Spleen (tissue), 13 donors: Measurements from ENCODE around the gene MYCBP. TPM values are rescaled to one million over a fixed set of nuclear protein-coding genes. Genes with fewer than 3 reads are reported as not detected.

ENCODE experiments used
- DNase-seq: peaks from one replicate; pipeline ENCODE4 v3.0.0-alpha.2; 2020
- H3K27ac ChIP-seq, 8 donors: fragments of 200-600 bp; sonication (generic) in 7 of 8; 1 replicate in 4 of 8; 2 replicates in 4 of 8; pipeline versions ENCODE4 v1.5.0 to v1.8.0; 2016 to 2021; ENCODE audit warnings: inconsistent platforms in 4 of 8, mild to moderate bottlenecking in 4 of 8, moderate library complexity in 1 of 8
- H3K27me3 ChIP-seq, 7 donors: fragments of 200-600 bp; sonication (generic) in 6 of 7; replicated peaks in 1 of 7; 1 replicate in 4 of 7; 2 replicates in 3 of 7; pipeline versions ENCODE4 v1.5.0 to v1.8.0; 2016 to 2021; ENCODE audit warnings: inconsistent platforms in 3 of 7, mild to moderate bottlenecking in 1 of 7
- H3K36me3 ChIP-seq, 6 donors: fragments of 200-600 bp; sonication (generic) in 5 of 6; 1 replicate in 4 of 6; 2 replicates in 2 of 6; pipeline versions ENCODE4 v1.5.0 to v1.8.0; 2016 to 2021; ENCODE audit warnings: inconsistent platforms in 2 of 6
- H3K4me1 ChIP-seq, 6 donors: fragments of 200-600 bp; sonication (generic) in 5 of 6; 1 replicate in 3 of 6; 2 replicates in 3 of 6; pipeline versions ENCODE4 v1.5.0 to v1.8.0; 2016 to 2021; ENCODE audit warnings: inconsistent platforms in 3 of 6
- H3K4me3 ChIP-seq, 8 donors: fragments of 200-600 bp; sonication (generic) in 7 of 8; 1 replicate in 4 of 8; 2 replicates in 4 of 8; pipeline versions ENCODE4 v1.5.0 to v1.8.0; 2016 to 2021; ENCODE audit warnings: inconsistent platforms in 4 of 8, mild to moderate bottlenecking in 4 of 8, moderate library complexity in 2 of 8
- H3K9me3 ChIP-seq, 8 donors: fragments of 200-600 bp; sonication (generic) in 7 of 8; 1 replicate in 4 of 8; 2 replicates in 4 of 8; pipeline versions ENCODE4 v1.5.0 to v1.8.0; 2016 to 2021; ENCODE audit warnings: inconsistent platforms in 4 of 8
- POLR2A ChIP-seq, 3 donors: fragments of 450-650 bp; IDR thresholded peaks; one replicate each; pipeline ENCODE4 v1.5.1; 2017; ENCODE audit warnings: antibody characterized with exemption in 3 of 3, mild to moderate bottlenecking in 1 of 3
- POLR2AphosphoS5 ChIP-seq, 3 donors: sonication (generic); formaldehyde crosslinking; IDR thresholded peaks; one replicate each; pipeline ENCODE4 v1.5.1; 2017; ENCODE audit warnings: antibody characterized with exemption in 3 of 3
- WGBS, 5 donors: extraction: QIAGEN DNeasy Blood & Tissue Kit in 3 of 5; methylation state at CpG; one replicate each; pipeline versions ENCODE4 v1.1.5 to v1.1.7; 2013 to 2018; 5-methylcytosine and 5-hydroxymethylcytosine counted together
- intact Hi-C: fragments of 100-400 bp; cut with DNase I; formaldehyde crosslinking; loops from one replicate; pipeline ENCODE4 v1.15.0; 2023; ENCODE audit warnings: low total_unique reads
- long read RNA-seq, 2 donors: transcript quantifications; one replicate each; lab custom pipeline, GENCODE V29; 2026
- polyA plus RNA-seq, 3 donors: library from polyadenylated mRNA; stranded (reverse); fragments of 200-250 nt; gene quantifications; one replicate each; pipeline ENCODE4 v1.2.1, GENCODE V29; 2013
- total RNA-seq, 7 donors: library from RNA; depleted of rRNA in 3 of 7; stranded (reverse); fragments of >200 nt in 3 of 7; fragmentation: NEBNext Ultra II Directional in 4 of 7; extraction: Animal tissue kit (Norgen Biotek cat#: 25700) in 4 of 7; gene quantifications; one replicate each; pipeline versions ENCODE4 v1.1.0 to v1.2.1, GENCODE V29; 2016 to 2021
- TF ChIP-seq, protein P1 (sequence below), 11 experiments: fragments of 200-600 bp in 7 of 11; fragments of 450-650 bp in 4 of 11; sonication (generic) in 4 of 11; IDR thresholded peaks in 8 of 11; conservative IDR thresholded peaks in 3 of 11; 1 replicate in 7 of 11; 2 replicates in 4 of 11; pipeline versions ENCODE4 v1.4.0 to v1.8.0; 2016 to 2021; ENCODE audit warnings: antibody characterized with exemption in 11 of 11, inconsistent platforms in 4 of 11, mild to moderate bottlenecking in 1 of 11
- donor health status: healthy with polysubstance abuse.
- donor health status: DM: no; HTN: no; CAD: no; lungs with moderate emphysema.
- donor health status: DM: no; HTN: no; CAD: no.
- donor health status: Bipolar disorder and iron deficiency.
- donor health status: healthy.
- donor health status: DM: no; HTN: no; CAD: no.
- donor health status: DM: yes; HTN: yes; CAD: no.

The MYCBP gene, protein sequence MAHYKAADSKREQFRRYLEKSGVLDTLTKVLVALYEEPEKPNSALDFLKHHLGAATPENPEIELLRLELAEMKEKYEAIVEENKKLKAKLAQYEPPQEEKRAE
- total RNA-seq (10 to 100 TPM in 5 of 7 donors, 1 to 10 TPM in 2; 8.1 to 20.9 (median 14.9) TPM), polyA plus RNA-seq (10 to 100 TPM in 2 of 3 donors, 1 to 10 TPM in 1; 8.3 to 14.5 (median 11.0) TPM)
- long read RNA-seq, donor 1, transcript MYCBP-201 (5 exons, 2,818 nt), result major isoform, 16 of 19 reads
- long read RNA-seq, donor 1, partial matches to known transcripts, result 0 of 19 reads
- long read RNA-seq, donor 1, other reads (novel, unspliced or antisense), result 0 of 19 reads
- long read RNA-seq, donor 2, transcript MYCBP-201 (5 exons, 2,818 nt), result major isoform, 12 of 15 reads
- long read RNA-seq, donor 2, partial matches to known transcripts, result 0 of 15 reads
- long read RNA-seq, donor 2, other reads (novel, unspliced or antisense), result 0 of 15 reads

DNA sequence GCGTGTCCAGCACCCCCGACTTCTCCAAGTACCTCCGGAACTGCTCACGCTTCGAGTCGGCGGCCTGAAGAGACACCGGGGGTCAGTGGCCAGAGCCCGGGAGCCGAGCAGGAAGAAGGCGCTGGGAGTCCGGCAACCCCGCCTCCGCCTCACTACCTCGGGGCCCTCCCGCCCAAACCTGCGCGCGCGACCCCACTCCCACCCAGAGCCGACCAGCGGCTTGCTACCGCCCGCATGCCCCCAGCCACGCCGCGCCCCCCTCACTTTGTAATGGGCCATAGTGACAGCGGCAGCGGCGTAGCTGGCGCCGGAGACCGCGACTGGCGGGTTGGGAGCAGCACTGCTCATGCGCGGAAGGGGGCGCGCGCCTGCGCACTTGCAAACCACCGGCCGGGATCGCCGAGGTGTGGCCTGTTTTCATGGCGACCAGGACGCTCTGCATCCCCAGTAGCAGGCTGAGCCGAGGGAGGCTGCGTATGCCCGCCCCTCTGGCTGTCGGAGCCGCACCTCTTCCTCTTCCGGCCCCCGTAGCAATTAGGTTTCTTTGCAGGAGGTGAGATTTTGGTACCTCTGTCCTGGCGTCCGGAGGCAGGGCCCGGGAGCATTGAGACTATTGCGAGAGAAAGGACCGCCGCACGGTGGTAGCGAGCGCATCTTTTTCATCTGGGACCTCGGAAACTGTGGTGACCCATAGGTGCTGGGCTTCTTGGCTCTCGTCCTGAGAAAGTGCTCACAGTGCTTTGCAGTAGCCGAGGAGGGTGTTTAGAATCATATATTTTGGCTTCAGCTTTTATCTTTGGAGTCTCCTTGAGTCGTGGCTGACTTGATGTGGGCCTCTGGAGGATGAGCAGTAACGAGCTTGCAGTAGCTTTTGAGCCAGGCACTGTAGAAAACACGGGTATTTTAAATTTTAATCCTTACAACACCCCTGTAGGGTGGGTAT, at the start of gene MYCBP:
MYCBP (minus strand) TSS at position 322 of the 943 bp plus-strand sequence; CDS start at position 279, 43 bp downstream.
- Histone ChIP-seq H3K36me3 (peaks cover 0 to 4% (median 0%) of the 10 kb centered on the region in 6 donors), H3K27me3 (no peaks in the 10 kb centered on the region), H3K9me3 (no peaks in the 10 kb centered on the region), H3K4me1 (peaks cover 8 to 46% (median 24%) of the 10 kb centered on the region in 6 donors), H3K4me3 (peak within 1 kb of the TSS; percentile 85 to 99 (median 96)), H3K27ac (peak within 1 kb of the TSS; percentile 55 to 89 (median 82))
- intact Hi-C loops, result loop anchor here (10.0 kb wide), 1 partner anchor 122 kb away; the partner anchor contains the start of gene AKIRIN1
- peak; percentile 99 for DNase-seq
- TF ChIP-seq POLR2AphosphoS5 (IDR thresholded peaks at IDR 0.05) (peak; percentile 87 to 91 (median 90)), POLR2A (IDR thresholded peaks at IDR 0.05) (peak in 2 of 3 donors; percentile 24 to 59)
- TF ChIP-seq, protein P1, sequence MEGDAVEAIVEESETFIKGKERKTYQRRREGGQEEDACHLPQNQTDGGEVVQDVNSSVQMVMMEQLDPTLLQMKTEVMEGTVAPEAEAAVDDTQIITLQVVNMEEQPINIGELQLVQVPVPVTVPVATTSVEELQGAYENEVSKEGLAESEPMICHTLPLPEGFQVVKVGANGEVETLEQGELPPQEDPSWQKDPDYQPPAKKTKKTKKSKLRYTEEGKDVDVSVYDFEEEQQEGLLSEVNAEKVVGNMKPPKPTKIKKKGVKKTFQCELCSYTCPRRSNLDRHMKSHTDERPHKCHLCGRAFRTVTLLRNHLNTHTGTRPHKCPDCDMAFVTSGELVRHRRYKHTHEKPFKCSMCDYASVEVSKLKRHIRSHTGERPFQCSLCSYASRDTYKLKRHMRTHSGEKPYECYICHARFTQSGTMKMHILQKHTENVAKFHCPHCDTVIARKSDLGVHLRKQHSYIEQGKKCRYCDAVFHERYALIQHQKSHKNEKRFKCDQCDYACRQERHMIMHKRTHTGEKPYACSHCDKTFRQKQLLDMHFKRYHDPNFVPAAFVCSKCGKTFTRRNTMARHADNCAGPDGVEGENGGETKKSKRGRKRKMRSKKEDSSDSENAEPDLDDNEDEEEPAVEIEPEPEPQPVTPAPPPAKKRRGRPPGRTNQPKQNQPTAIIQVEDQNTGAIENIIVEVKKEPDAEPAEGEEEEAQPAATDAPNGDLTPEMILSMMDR (IDR thresholded peaks at IDR 0.05 in 8 of 11, conservative IDR thresholded peaks at IDR 0.05 in 3 of 11), result peak in 9 of 11 experiments; percentile 6 to 55 (median 28)
- 0 to 1% (median 0%) methylated on average over 34 to 69 of the region's 69 CpGs for WGBS, 5 donors

DNA sequence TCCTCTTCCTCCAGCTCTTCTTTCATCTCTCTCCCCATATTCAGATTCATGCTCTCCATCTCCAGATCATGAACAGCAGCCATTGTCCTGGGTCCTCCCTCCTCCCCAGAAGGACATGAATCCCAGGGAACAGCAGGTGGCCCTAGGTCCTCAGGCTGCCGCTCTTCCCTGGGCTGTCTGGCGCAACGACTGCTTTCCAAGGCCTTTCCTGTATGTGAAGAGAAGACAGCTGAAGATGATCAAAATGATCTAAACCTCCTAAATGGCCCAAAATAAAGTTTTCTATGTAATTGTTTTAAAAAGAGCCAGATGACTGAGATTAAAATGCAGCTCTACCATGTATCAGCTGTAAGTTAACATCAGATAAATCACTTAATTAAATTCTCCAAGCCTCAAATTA, 46.0 kb upstream of the MYCBP start:
- intact Hi-C loops, result no loop called here
- Histone ChIP-seq H3K4me1 (no peaks in the 10 kb centered on the region), H3K4me3 (no peak overlapping the region), H3K36me3 (peaks cover 0 to 4% (median 0%) of the 10 kb centered on the region in 6 donors), H3K27me3 (no peaks in the 10 kb centered on the region), H3K9me3 (no peaks in the 10 kb centered on the region), H3K27ac (no peak overlapping the region)
- TF ChIP-seq, protein P1 (IDR thresholded peaks at IDR 0.05 in 8 of 11, conservative IDR thresholded peaks at IDR 0.05 in 3 of 11), result no peak
- TF ChIP-seq POLR2AphosphoS5 (IDR thresholded peaks at IDR 0.05), result no peak
- no peak for TF ChIP-seq POLR2A (IDR thresholded peaks at IDR 0.05)
- 51 to 76% (median 61%) methylated on average over 3 of the region's 3 CpGs for WGBS, 5 donors
- no peak for DNase-seq

DNA sequence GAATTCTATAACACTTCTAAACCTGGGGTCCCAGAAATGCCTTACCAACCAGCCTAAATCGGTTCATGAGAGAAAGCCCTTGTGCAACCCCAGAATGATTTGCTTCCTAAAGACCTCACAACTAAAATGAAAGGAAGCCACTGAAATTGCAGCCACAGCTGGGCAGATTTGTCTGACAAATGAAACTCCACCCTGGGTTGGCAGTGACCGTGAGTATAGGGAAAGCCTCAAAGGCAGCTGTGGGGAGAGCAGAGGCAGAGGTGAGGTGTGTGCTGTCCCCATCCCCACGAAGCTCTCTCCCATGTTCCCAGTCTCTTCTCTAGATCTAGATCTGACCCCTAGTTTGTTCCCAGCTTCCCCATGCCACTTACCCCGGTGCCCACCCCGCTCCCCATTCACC, 45.4 kb upstream of the MYCBP start:
- WGBS, 5 donors, result 66 to 78% (median 70%) methylated on average over 5 of the region's 5 CpGs
- Histone ChIP-seq H3K4me3 (no peak overlapping the region), H3K4me1 (no peaks in the 10 kb centered on the region), H3K36me3 (peaks cover 0 to 4% (median 0%) of the 10 kb centered on the region in 6 donors), H3K9me3 (no peaks in the 10 kb centered on the region), H3K27me3 (no peaks in the 10 kb centered on the region), H3K27ac (no peak overlapping the region)
- intact Hi-C loops, result no loop called here
- TF ChIP-seq, protein P1 (IDR thresholded peaks at IDR 0.05 in 8 of 11, conservative IDR thresholded peaks at IDR 0.05 in 3 of 11), result no peak
- no peak for TF ChIP-seq POLR2AphosphoS5 (IDR thresholded peaks at IDR 0.05)
- no peak for TF ChIP-seq POLR2A (IDR thresholded peaks at IDR 0.05)
- no peak for DNase-seq
